GM19468 (cell line): ENCODE data around the gene CYYR1.
A peak's percentile ranks its signal among the peaks of the same experiment; 100 is the strongest.

Source experiments
- ATAC-seq: cut with Tn5 transposase; IDR thresholded peaks from one replicate; pipeline ENCODE4 v1.9.1; 2021; ENCODE audit warnings: mild to moderate bottlenecking, moderate library complexity, moderate number of reproducible peaks; ENCODE audit not compliant: unreplicated experiment; ENCODE audit errors: extremely low read depth

CYYR1 gene

GRCh38 chr21:26444646-26445045 lies 128.4 kb downstream of the CYYR1 start:
- ATAC-seq: no peak

GRCh38 chr21:26443867-26444266 lies 129.2 kb downstream of the CYYR1 start:
- ATAC-seq: no peak

GRCh38 chr21:26443291-26443690 lies 129.8 kb downstream of the CYYR1 start:
- ATAC-seq: no peak

DNA sequence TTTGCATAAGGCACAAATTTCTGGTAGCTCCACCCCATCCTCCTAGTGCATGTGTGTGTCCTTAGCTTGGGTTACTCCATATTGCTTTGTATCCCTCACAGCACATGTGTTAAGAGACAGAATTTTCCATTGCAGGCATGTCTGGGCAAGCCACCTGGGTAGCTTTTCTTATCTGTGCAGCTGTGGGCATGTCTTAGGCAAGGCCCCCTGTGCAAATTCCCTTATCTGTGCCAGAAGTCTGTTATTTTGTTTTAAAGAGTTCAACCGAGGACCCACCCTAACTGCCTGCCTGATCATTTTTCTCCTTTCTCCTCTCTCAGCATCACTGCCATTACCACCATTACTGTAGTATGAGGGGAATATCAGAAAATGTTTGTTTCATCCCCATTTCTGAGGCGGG lies 131.9 kb downstream of the CYYR1 start:
- ATAC-seq: no peak

GRCh38 chr21:26438976-26439375 lies 134.1 kb downstream of the CYYR1 start:
- ATAC-seq: no peak

DNA sequence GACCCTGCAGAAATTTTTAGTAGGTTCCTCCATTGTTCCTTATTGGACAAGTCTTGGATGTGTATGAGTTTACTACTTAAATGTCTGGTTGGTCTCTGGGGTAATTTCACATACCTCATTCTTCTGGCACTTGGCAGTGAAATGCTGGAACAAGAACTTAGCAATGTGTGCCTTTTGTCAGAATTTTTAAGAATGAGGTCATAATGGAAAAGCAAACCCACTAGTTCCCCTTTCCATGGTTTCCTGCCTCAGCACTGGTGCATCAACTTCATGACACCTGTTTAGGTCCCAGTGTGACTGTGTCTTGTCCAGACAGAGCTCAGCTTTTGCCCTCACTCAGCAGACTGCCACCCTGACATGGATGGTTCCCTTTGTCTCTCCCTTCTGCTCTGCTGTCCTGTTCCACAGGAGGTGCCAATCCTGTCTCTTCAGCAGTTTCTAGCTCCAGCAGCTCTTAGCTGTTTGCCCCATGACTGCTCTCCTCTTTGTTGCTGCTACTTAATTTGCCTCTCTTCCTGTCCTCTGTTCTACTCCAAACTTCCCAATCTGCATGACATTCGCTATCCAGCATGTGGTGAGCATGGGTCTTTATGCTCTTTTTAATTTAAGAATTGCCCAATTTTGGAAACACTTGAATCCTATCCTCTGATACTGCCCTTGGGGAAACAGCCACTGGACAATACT lies 135.6 kb downstream of the CYYR1 start:
- no peak for ATAC-seq

DNA sequence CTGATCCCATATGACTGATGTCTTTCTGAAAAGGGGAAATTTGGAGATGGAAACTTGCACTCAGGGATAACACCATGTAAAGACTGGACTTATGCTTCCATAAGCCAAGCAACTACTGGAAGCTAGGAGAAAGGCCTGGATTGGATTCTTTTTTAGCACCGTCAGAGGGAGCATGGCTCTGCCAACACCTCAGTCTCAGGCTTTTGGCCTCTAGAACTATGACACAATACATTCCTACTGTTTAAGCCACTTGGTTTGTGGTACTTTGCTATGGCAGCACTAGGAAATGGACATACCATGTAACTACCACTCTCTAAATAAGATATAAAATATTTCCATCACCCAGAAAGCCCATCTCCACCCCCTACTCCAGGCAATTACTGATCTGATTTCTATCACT lies 139.7 kb downstream of the CYYR1 start:
- ATAC-seq: no peak

DNA sequence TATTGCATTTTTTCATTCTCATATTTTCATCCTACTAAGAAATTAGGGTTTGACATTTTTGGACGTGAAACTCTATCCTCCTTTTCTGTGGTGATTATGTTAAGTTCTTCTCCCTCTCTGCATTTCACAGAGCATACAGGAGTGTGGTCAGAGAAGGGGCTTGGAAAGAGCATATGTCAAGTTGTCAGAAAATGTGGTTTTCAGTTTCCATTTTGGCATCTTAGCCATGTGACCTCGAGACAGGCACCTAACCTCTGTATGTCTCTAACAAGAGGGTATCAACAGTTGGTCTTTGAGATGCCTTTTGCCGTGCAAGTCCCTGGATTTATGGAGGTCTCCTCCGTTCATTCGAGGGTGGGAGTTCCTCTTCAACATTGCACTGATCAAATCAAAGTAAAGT lies 140.7 kb downstream of the CYYR1 start:
- ATAC-seq: peak; percentile 26

DNA sequence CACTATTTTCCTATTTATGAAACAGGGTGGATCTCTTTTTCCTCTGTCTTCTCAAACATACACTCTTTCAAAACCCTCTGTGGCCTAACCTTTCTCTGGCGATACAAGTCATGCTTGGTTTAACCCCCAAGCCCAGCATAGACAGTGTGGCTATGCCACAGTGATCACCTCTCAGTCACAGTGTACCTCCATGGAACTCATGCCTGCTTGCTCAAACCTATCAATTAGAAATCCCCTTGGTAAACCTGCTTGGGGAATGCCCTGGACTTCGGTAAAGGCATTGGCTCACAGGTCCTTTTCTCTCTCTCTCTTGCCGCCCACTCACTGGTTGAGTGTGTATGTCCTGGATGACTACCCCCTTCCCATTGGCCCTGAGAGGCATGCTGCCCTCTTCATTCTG lies 147.5 kb downstream of the CYYR1 start:
- no peak for ATAC-seq

DNA sequence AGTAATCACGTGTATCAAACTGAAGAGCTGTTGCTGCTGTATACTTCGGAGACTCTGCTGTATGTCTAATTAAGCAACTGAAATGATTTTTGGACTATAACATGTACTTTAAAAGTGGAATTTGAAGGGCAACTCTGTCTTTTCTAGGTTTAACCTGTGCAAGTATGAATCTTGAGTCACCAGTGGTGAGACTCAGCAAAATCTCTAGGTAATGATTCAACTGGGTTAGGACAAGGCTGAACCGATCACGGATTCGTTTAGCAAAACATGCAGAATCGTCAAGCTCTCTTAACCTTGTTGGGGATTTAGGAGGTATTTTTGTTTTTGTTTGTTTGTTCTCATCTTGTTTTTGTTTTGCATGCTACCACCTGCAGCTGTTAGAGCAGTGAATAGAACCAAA lies 149.6 kb downstream of the CYYR1 start:
- ATAC-seq: no peak

DNA sequence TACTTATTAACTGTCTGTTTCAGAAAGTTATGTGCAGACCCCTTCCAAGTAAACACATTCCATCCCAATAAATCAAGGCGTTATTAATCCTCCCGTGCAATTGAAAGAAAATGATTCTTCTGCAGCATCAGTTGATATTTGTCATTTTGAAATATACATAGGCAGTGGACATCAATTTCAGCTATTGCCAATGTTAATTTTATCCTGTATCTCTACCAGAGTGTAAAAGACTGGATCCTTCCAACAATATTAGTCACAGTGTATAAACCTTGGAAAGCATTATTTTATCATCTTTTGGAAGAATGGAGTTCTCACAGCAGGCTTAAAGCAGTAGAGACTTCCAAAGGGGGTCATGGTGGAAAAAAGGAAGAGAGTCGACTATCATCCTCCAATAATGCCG lies 150.4 kb downstream of the CYYR1 start:
- no peak for ATAC-seq

DNA sequence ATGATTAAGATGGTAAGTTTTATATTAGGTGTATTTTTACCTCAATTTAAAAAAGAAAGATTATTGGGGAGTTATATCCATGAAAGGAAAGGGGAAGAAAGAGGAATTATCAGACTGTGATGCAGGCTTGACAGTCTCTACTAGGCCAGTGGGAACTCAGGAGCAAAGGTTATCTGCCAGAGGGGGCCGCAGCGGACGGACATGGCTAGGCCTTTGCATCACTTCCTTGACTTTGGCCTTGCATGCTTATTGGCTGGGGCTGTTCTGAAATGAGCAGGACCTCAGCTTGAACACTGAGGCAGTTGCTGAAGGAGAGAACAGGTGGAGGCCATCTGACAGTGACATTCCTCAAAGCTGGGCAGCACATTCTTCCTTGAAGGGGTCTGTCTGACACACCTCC lies 150.9 kb downstream of the CYYR1 start:
- no peak for ATAC-seq

DNA sequence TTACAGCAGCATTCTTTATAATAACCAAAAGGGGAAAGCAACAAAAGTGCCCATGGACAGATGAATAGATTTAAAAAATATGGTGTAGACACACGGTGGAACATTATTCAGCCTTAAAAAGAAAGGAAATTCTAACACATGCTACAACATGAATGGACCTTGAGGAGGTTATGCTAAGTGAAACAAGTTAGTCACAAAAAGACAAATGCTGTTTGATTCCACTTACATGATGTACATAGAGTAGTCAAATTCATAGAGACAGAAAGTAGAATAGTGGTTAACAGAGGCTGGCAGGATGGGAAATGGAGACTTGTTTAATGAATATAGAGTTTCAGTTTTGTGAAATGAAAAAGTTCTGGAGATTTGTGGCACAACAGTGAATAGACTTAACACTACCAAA lies 151.4 kb downstream of the CYYR1 start:
- no peak for ATAC-seq
